Measurements from ENCODE around the gene BPTF. TPM values are rescaled to one million over a fixed set of nuclear protein-coding genes. Genes with fewer than 3 reads are reported as not detected.

Gene BPTF
- polyA plus RNA-seq, 2 of the 4 experiments (the other 2 are of a cell fraction), result 26.3 to 60.7 TPM

GRCh38 chr17:67942810-67943209 lies 117.5 kb downstream of the BPTF start:
- 82% methylated on average over 3 of the region's 3 CpGs for WGBS (ENCODE audit: missing lambda C conversion rate)
- DNase-seq (ENCODE audit: low read depth in 1 of 2, low spot score in 1 of 2), result peak; percentile 25 to 32

DNA sequence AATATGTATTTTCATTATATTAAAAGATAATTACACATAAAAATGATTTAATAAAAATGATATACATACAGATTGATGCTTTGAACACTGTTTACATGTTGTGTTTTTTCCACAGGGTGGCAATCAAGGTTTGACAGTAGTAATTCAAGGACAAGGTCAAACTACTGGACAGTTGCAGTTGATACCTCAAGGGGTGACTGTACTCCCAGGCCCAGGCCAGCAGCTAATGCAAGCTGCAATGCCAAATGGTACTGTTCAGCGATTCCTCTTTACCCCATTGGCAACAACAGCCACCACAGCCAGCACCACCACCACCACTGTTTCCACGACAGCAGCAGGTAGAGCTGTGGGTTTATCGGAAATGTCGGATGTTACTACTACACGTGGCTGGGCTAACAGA lies 118.7 kb downstream of the BPTF start:
- no peak overlapping the region for H3K27ac ChIP-seq
- no peak for TF ChIP-seq ESRRA (IDR thresholded peaks at IDR 0.05; ENCODE audit: borderline replicate concordance, low read length)
- TF ChIP-seq CHD4 (IDR thresholded peaks at IDR 0.05; ENCODE audit: borderline replicate concordance), result no peak
- no peak for TF ChIP-seq HDAC2 (IDR thresholded peaks at IDR 0.05)
- no peak for TF ChIP-seq ZSCAN20 (CRISPR knock-in tag; IDR thresholded peaks at IDR 0.05)
- TF ChIP-seq CHD2 (IDR thresholded peaks at IDR 0.05; ENCODE audit: low read length, partially characterized antibody), result no peak
- TF ChIP-seq RCOR1 (IDR thresholded peaks at IDR 0.05; ENCODE audit: low read depth, low read length), result no peak
- no peak for TF ChIP-seq GATA3 (IDR thresholded peaks at IDR 0.05; ENCODE audit: borderline replicate concordance)
- no peak for TF ChIP-seq SMC3 (IDR thresholded peaks at IDR 0.05)
- TF ChIP-seq JUNB (IDR thresholded peaks at IDR 0.05), result no peak
- no peak for TF ChIP-seq ZC3H11A (IDR thresholded peaks at IDR 0.05)
- no peak for TF ChIP-seq RARB (CRISPR knock-in tag; IDR thresholded peaks at IDR 0.05)
- TF ChIP-seq, protein P1, sequence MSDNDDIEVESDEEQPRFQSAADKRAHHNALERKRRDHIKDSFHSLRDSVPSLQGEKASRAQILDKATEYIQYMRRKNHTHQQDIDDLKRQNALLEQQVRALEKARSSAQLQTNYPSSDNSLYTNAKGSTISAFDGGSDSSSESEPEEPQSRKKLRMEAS (IDR thresholded peaks at IDR 0.05), result no peak
- no peak for TF ChIP-seq FOXS1 (CRISPR knock-in tag; IDR thresholded peaks at IDR 0.05)
- TF ChIP-seq, protein P2, sequence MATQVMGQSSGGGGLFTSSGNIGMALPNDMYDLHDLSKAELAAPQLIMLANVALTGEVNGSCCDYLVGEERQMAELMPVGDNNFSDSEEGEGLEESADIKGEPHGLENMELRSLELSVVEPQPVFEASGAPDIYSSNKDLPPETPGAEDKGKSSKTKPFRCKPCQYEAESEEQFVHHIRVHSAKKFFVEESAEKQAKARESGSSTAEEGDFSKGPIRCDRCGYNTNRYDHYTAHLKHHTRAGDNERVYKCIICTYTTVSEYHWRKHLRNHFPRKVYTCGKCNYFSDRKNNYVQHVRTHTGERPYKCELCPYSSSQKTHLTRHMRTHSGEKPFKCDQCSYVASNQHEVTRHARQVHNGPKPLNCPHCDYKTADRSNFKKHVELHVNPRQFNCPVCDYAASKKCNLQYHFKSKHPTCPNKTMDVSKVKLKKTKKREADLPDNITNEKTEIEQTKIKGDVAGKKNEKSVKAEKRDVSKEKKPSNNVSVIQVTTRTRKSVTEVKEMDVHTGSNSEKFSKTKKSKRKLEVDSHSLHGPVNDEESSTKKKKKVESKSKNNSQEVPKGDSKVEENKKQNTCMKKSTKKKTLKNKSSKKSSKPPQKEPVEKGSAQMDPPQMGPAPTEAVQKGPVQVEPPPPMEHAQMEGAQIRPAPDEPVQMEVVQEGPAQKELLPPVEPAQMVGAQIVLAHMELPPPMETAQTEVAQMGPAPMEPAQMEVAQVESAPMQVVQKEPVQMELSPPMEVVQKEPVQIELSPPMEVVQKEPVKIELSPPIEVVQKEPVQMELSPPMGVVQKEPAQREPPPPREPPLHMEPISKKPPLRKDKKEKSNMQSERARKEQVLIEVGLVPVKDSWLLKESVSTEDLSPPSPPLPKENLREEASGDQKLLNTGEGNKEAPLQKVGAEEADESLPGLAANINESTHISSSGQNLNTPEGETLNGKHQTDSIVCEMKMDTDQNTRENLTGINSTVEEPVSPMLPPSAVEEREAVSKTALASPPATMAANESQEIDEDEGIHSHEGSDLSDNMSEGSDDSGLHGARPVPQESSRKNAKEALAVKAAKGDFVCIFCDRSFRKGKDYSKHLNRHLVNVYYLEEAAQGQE (IDR thresholded peaks at IDR 0.05), result no peak
- no peak for TF ChIP-seq EHMT2 (IDR thresholded peaks at IDR 0.05; ENCODE audit: low read depth)
- TF ChIP-seq EHF (CRISPR knock-in tag; IDR thresholded peaks at IDR 0.05), result no peak
- DNase-seq (ENCODE audit: low read depth in 1 of 2, low spot score in 1 of 2) (no peak), FAIRE-seq (no peak), ATAC-seq (no peak)
- ChIA-PET CTCF (interaction anchor here (0.6 to 4.1 kb wide), 7 partner anchors 10 to 299 kb away, joined by 3 to 23 read pairs (median 3); no protein-coding TSS in a partner anchor), POLR2A (no interaction called here)
- no peaks in the 10 kb centered on the region for H3K9me3 ChIP-seq
- WGBS (ENCODE audit: missing lambda C conversion rate), result 95% methylated on average over 5 of the region's 5 CpGs
- H3K4me3 ChIP-seq, result no peak overlapping the region
- H3K4me1 ChIP-seq, result no peaks in the 10 kb centered on the region
- H3K4me2 ChIP-seq, result no peak overlapping the region

More at GRCh38 chr17:67942810-67943209, 117.5 kb downstream of the BPTF start:
- no peak overlapping the region for H3K4me3 ChIP-seq
- FAIRE-seq (peak; percentile 73), ATAC-seq (peak; percentile 64 to 82; a peak in 5 of 6 replicates)
- TF ChIP-seq NFE2L2 (conservative IDR thresholded peaks at IDR 0.05; ENCODE audit: low read length) (no peak), RAD21 (conservative IDR thresholded peaks at IDR 0.05 in 1 of 2, IDR thresholded peaks at IDR 0.05 in 1 of 2) (peak in 1 of 2 experiments; percentile 11; a peak in 1 of 5 replicates)
- TF ChIP-seq, protein P3, sequence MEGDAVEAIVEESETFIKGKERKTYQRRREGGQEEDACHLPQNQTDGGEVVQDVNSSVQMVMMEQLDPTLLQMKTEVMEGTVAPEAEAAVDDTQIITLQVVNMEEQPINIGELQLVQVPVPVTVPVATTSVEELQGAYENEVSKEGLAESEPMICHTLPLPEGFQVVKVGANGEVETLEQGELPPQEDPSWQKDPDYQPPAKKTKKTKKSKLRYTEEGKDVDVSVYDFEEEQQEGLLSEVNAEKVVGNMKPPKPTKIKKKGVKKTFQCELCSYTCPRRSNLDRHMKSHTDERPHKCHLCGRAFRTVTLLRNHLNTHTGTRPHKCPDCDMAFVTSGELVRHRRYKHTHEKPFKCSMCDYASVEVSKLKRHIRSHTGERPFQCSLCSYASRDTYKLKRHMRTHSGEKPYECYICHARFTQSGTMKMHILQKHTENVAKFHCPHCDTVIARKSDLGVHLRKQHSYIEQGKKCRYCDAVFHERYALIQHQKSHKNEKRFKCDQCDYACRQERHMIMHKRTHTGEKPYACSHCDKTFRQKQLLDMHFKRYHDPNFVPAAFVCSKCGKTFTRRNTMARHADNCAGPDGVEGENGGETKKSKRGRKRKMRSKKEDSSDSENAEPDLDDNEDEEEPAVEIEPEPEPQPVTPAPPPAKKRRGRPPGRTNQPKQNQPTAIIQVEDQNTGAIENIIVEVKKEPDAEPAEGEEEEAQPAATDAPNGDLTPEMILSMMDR (IDR thresholded peaks at IDR 0.05), result peak; percentile 49
- no peak overlapping the region for H3K4me2 ChIP-seq
- no peak overlapping the region for H3K27ac ChIP-seq
- CTCF ChIA-PET, result interaction anchor here (0.7 to 4.1 kb wide), 17 partner anchors 9 to 521 kb away, joined by 3 to 23 read pairs (median 3); no protein-coding TSS in a partner anchor
- no peaks in the 10 kb centered on the region for H3K4me1 ChIP-seq
- no peaks in the 10 kb centered on the region for H3K9me3 ChIP-seq
- POLR2A ChIA-PET, result interaction anchor here (0.6 kb wide), 1 partner anchor 119 kb away, joined by 3 read pairs; no protein-coding TSS in a partner anchor

- H3K9me3 ChIP-seq, result no peaks in the 10 kb centered on the region
- no peak for DNase-seq (ENCODE audit: low read depth in 1 of 2, low spot score in 1 of 2)
- no peak overlapping the region for H3K27ac ChIP-seq
- ATAC-seq, result no peak
- H3K4me2 ChIP-seq, result no peak overlapping the region
- H3K4me1 ChIP-seq, result no peaks in the 10 kb centered on the region
- no peak for FAIRE-seq
- POLR2A ChIA-PET, result no interaction called here
- CTCF ChIA-PET, result interaction anchor here (0.8 to 2.9 kb wide), 7 partner anchors 10 to 154 kb away, joined by 3 to 15 read pairs (median 5); no protein-coding TSS in a partner anchor
- no peak overlapping the region for H3K4me3 ChIP-seq
- TF ChIP-seq RCOR1 (IDR thresholded peaks at IDR 0.05; ENCODE audit: low read depth, low read length), result no peak
- TF ChIP-seq HEYL (CRISPR knock-in tag; IDR thresholded peaks at IDR 0.05), result no peak
- TF ChIP-seq PHF8 (IDR thresholded peaks at IDR 0.05; ENCODE audit: borderline replicate concordance, low read depth), result no peak
- TF ChIP-seq CHD4 (IDR thresholded peaks at IDR 0.05; ENCODE audit: borderline replicate concordance), result no peak
- TF ChIP-seq, protein P4, sequence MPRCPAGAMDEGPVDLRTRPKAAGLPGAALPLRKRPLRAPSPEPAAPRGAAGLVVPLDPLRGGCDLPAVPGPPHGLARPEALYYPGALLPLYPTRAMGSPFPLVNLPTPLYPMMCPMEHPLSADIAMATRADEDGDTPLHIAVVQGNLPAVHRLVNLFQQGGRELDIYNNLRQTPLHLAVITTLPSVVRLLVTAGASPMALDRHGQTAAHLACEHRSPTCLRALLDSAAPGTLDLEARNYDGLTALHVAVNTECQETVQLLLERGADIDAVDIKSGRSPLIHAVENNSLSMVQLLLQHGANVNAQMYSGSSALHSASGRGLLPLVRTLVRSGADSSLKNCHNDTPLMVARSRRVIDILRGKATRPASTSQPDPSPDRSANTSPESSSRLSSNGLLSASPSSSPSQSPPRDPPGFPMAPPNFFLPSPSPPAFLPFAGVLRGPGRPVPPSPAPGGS (IDR thresholded peaks at IDR 0.05), result no peak
- TF ChIP-seq, protein P1 (IDR thresholded peaks at IDR 0.05), result no peak
- TF ChIP-seq ZSCAN20 (CRISPR knock-in tag; IDR thresholded peaks at IDR 0.05), result no peak
- TF ChIP-seq TP53 (CRISPR knock-in tag; IDR thresholded peaks at IDR 0.05), result no peak
- TF ChIP-seq NPAS2 (CRISPR knock-in tag; IDR thresholded peaks at IDR 0.05; ENCODE audit: borderline replicate concordance), result no peak
- TF ChIP-seq, protein P5, sequence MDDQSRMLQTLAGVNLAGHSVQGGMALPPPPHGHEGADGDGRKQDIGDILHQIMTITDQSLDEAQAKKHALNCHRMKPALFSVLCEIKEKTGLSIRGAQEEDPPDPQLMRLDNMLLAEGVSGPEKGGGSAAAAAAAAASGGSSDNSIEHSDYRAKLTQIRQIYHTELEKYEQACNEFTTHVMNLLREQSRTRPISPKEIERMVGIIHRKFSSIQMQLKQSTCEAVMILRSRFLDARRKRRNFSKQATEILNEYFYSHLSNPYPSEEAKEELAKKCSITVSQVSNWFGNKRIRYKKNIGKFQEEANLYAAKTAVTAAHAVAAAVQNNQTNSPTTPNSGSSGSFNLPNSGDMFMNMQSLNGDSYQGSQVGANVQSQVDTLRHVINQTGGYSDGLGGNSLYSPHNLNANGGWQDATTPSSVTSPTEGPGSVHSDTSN (IDR thresholded peaks at IDR 0.05), result no peak
- TF ChIP-seq POLR2A (IDR thresholded peaks at IDR 0.05; ENCODE audit: low read length), result no peak
- TF ChIP-seq NFE2L2 (conservative IDR thresholded peaks at IDR 0.05; ENCODE audit: low read length), result no peak
- no peak for TF ChIP-seq JUNB (IDR thresholded peaks at IDR 0.05)
- TF ChIP-seq POLR2AphosphoS2 (conservative IDR thresholded peaks at IDR 0.05; ENCODE audit: low read length), result no peak
Measured at GRCh38 chr17:67946513-67946912, 121.2 kb downstream of the BPTF start.

All from A549 (cell line).